ENCODE data around the gene TMEM151A.
"Not testable (repeated sequence)": the region's sequence is repeated elsewhere in the genome, so short reads cannot be mapped to it uniquely, and the experiment has no call there.

- not testable (repeated sequence) for TF ChIP-seq EP300, CTCF, POLR2AphosphoS5 (IDR thresholded peaks at IDR 0.05)
Observed at GRCh38 chr11:66253081-66253480, 38.6 kb upstream of the TMEM151A start.
